ENCODE measurements around the gene COG1. TPM values are rescaled to one million over a fixed set of nuclear protein-coding genes. Genes with fewer than 3 reads are reported as not detected.

COG1 gene
- total RNA-seq, 2 donors from 2014 or later, result 32.1 to 34.1 TPM

DNA sequence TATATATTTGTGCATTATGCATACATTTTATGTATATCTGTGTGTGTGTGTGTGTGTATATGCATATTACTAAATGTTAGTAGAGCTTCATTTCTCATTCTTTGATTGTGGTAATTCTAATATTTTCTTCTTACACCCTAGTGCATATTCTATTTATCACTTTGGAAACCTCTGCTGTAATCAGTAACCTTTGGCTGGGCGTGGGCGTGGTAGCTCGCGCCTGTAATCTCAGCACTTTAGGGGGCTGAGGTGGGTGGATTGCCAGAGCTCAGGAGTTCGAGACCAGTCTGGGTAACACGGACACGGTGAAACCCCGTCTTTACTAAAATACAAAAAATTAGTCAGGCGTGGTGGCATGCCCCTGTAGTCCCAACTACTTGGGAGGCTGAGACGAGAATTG, 41.9 kb downstream of the COG1 start:
- Histone ChIP-seq H3K27me3 (replicated peaks; ENCODE audit: insufficient read depth) (no peaks in the 10 kb centered on the region), H3K4me1 (ENCODE audit: control insufficient read depth in 1 of 2, low read depth in 2 of 2) (peaks cover 11 to 39% of the 10 kb centered on the region in 2 donors), H3K27ac (no peak overlapping the region), H3K36me3 (peaks cover 10% of the 10 kb centered on the region), H3K4me3 (no peak overlapping the region), H3K9me3 (no peaks in the 10 kb centered on the region)
- ATAC-seq (ENCODE audit: insufficient number of reproducible peaks, low FRiP score, low read depth) (no peak), DNase-seq (ENCODE audit: low spot score) (no peak)
- TF ChIP-seq, protein P1, sequence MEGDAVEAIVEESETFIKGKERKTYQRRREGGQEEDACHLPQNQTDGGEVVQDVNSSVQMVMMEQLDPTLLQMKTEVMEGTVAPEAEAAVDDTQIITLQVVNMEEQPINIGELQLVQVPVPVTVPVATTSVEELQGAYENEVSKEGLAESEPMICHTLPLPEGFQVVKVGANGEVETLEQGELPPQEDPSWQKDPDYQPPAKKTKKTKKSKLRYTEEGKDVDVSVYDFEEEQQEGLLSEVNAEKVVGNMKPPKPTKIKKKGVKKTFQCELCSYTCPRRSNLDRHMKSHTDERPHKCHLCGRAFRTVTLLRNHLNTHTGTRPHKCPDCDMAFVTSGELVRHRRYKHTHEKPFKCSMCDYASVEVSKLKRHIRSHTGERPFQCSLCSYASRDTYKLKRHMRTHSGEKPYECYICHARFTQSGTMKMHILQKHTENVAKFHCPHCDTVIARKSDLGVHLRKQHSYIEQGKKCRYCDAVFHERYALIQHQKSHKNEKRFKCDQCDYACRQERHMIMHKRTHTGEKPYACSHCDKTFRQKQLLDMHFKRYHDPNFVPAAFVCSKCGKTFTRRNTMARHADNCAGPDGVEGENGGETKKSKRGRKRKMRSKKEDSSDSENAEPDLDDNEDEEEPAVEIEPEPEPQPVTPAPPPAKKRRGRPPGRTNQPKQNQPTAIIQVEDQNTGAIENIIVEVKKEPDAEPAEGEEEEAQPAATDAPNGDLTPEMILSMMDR (IDR thresholded peaks at IDR 0.05), result no peak

DNA sequence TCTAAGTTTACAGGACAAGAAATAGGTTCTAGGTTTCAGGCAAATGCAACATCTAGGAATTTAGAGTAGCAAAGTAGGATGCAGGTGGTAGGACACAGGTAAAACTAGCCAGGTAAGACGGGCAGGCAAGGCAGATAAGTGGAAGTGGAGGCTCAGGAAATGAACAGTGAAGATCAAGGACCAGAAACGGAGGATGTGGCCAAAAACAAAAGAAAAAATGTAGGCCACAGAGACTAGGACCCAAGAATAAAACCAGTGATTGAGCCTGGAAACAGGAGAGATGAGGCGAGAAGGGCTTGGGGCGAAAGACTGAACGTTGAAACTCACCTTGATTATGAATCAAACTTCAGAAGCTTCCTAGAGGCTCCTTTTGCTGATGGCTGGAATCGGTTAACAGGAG, 44.9 kb downstream of the COG1 start:
- ATAC-seq (ENCODE audit: insufficient number of reproducible peaks, low FRiP score, low read depth) (no peak), DNase-seq (ENCODE audit: low spot score) (no peak)
- H3K4me1 ChIP-seq (ENCODE audit: control insufficient read depth in 1 of 2, low read depth in 2 of 2), result peaks cover 11 to 22% of the 10 kb centered on the region in 2 donors
- H3K27ac ChIP-seq, result no peak overlapping the region
- TF ChIP-seq, protein P1 (IDR thresholded peaks at IDR 0.05), result no peak
- no peaks in the 10 kb centered on the region for H3K9me3 ChIP-seq
- H3K4me3 ChIP-seq, result no peak overlapping the region
- H3K27me3 ChIP-seq (replicated peaks; ENCODE audit: insufficient read depth), result no peaks in the 10 kb centered on the region
- peaks cover 13% of the 10 kb centered on the region for H3K36me3 ChIP-seq

DNA sequence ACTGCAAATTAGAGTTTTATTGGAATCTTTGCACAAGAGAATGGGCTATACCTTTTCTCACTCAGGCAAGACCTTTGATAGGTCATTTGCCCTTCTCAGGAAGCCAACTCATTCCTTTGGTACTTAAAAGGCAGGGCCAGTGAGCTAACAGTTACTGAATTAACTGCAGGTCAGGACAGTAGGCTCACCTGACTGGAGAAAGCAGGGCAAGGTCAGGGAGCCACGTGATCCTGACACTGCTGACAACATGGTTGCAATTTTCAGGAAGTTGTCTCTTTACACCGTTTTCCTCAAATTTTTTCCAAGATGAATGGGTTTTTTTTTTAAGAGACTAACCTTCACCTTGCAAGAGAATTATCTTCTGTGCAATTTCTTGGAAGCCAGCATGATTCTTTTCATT, 47.7 kb downstream of the COG1 start:
- Histone ChIP-seq H3K36me3 (peaks cover 13% of the 10 kb centered on the region), H3K9me3 (no peaks in the 10 kb centered on the region), H3K4me3 (no peak overlapping the region), H3K27me3 (replicated peaks; ENCODE audit: insufficient read depth) (no peaks in the 10 kb centered on the region), H3K4me1 (ENCODE audit: control insufficient read depth in 1 of 2, low read depth in 2 of 2) (peaks cover 4 to 13% of the 10 kb centered on the region in 2 donors), H3K27ac (no peak overlapping the region)
- TF ChIP-seq, protein P1 (IDR thresholded peaks at IDR 0.05), result no peak
- ATAC-seq (ENCODE audit: insufficient number of reproducible peaks, low FRiP score, low read depth) (no peak), DNase-seq (ENCODE audit: low spot score) (no peak)

DNA sequence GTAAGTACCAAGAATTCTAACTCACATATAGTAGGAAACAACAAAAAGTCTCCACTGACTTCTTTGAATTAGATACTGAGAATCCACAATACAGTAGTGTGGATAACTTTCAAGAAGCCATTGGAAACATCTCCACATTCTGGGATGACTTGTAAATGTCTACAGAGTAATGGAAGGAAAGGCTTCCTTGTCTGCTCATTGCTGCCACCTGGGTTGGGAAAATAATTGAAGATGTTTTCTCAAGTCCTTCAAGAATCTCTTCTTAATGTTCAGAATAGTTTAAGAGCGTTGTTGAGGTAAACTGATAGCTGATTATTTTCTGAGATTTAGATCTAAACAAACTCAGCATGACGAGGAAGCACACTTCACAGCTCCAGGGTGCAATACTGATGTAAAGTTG, 54.9 kb downstream of the COG1 start:
- DNase-seq (ENCODE audit: low spot score) (no peak), ATAC-seq (ENCODE audit: insufficient number of reproducible peaks, low FRiP score, low read depth) (no peak)
- peaks cover 9% of the 10 kb centered on the region for H3K36me3 ChIP-seq
- no peaks in the 10 kb centered on the region for H3K9me3 ChIP-seq
- TF ChIP-seq, protein P1 (IDR thresholded peaks at IDR 0.05), result no peak
- no peaks in the 10 kb centered on the region for H3K4me1 ChIP-seq (ENCODE audit: control insufficient read depth in 1 of 2, low read depth in 2 of 2)
- H3K4me3 ChIP-seq, result no peak overlapping the region
- H3K27me3 ChIP-seq (replicated peaks; ENCODE audit: insufficient read depth), result no peaks in the 10 kb centered on the region
- H3K27ac ChIP-seq, result no peak overlapping the region

DNA sequence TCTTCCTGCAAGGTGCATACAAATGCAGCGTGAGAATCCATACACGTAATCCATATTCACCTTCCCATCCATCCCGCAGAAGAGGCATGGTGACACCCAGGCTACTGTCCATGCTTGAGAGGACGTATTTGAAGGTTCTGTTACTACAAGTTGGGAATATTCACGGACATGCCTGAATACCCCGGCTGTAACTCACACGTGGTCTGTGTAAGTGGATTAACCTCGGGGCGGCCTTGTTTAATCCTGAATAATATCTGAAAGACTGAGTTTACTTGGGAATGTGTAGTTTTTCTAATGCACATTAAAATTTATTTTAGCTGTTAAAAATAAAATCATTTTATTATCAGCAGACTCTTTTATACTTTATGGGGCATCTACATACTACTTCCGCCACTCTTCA, 55.7 kb downstream of the COG1 start:
- ATAC-seq (ENCODE audit: insufficient number of reproducible peaks, low FRiP score, low read depth) (no peak), DNase-seq (ENCODE audit: low spot score) (no peak)
- no peaks in the 10 kb centered on the region for H3K27me3 ChIP-seq (replicated peaks; ENCODE audit: insufficient read depth)
- no peaks in the 10 kb centered on the region for H3K4me1 ChIP-seq (ENCODE audit: control insufficient read depth in 1 of 2, low read depth in 2 of 2)
- peaks cover 9% of the 10 kb centered on the region for H3K36me3 ChIP-seq
- no peak overlapping the region for H3K4me3 ChIP-seq
- H3K9me3 ChIP-seq, result no peaks in the 10 kb centered on the region
- H3K27ac ChIP-seq, result no peak overlapping the region
- TF ChIP-seq, protein P1 (IDR thresholded peaks at IDR 0.05), result no peak
